Measurements from ENCODE around the gene FAM222A.

GRCh38 chr12:109772622-109773321 is 59.1 kb downstream of the FAM222A start:
- TF ChIP-seq CTCF (IDR thresholded peaks at IDR 0.05) = no peak; the same call in 1 of the 2 replicates
- no peak; a peak in 1 of 4 replicates for TF ChIP-seq REST (IDR thresholded peaks at IDR 0.05; ENCODE audit: insufficient read depth in 1 of 2, low read depth in 2 of 2, low read length in 1 of 2)
